Activated CD4-positive, alpha-beta T cell treated with anti-CD3 and anti-CD28 coated beads, Interleukin-2, amount 50 U/mL, for 24 hours (primary cell): ENCODE results near the gene TEKT3.

Experiments used
- DNase-seq, 2 donors: peaks; one replicate each; pipeline ENCODE4 v3.0.0-alpha.2; 2020; ENCODE audit warnings: low read depth in 1 of 2, low spot score in 1 of 2

TEKT3 gene

DNA sequence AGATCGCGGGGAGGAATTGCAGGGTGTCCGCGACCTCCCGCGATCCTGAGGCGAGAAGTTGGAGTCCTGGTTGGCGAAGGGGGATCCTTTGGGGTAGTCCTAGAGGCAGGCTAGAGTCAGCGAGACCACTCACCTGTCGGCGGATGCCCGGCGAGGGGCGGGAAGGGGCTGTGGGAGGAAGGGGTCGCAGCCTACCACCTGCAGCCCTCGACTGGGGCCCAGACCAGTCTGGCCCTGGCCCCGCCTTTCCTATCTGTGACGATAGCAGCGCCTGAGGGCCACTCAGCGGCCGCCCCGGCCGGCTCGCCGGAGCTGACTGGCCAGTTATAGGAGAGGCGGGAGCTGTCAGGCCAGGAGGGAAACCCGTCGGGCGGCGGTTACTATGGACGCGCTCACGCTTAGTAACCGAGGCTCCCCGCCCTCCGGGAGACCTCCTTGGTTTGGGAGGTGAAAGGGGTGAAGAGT is at the start of gene TEKT3:
Gene TEKT3 (minus strand): TSS at position 213 of the 465 bp plus-strand sequence. CDS start 10,012 bp downstream, outside the sequence.
- DNase-seq, result no peak

DNA sequence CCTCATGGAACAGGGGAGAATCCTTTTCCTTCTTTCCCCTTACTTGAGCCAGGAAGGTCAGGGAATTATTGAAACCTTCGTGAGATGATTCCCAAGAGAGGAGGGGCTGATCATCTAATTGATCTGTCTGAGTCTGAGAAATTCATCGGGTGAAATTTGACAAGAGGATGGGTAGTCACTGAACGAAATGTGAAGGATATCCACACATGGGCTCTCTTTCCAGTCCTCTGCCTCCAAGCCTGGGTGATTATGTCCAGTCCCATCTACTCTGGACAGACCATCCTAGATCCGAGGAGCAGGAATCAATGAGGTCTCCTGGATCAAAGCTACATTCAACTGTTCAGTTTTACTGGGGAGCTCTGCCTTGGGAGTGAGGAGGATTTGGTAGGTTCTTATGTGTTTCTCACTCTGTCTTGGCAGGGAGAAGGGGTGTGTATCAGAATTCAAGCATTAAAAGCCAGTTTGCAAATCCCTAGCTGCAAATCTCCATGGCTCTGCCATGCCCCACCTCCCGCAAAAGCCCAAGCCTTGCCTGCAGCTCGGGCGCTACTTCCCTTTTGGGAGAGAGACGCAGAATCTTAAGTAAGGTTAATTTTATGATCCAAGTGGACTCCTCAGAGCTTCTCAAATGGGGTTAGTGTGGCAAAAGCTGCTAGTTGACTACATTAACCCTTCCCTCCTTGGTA is 47.1 kb upstream of the TEKT3 start:
- no peak for DNase-seq

DNA sequence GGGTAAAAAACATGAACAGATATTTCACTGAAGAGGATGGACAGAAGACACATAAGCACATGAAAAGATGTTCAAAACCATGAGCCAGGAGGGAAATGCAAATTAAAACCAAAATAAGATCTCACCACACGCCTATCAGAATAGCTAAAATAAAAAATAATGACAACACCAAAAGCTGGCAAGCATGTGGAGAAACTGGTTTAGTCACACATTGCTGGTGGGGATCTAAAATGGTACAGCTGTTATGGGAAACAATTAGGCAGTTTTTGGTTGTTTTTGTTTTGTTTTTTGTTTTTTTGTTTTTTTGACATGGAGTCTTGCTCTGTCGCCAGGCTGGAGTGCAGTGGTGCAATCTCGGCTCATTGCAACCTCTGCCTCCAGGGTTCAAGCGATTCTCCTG is 44.7 kb upstream of the TEKT3 start:
- DNase-seq, result no peak

GRCh38 chr17:15385305-15385704 is 43.9 kb upstream of the TEKT3 start:
- DNase-seq, result no peak

DNA sequence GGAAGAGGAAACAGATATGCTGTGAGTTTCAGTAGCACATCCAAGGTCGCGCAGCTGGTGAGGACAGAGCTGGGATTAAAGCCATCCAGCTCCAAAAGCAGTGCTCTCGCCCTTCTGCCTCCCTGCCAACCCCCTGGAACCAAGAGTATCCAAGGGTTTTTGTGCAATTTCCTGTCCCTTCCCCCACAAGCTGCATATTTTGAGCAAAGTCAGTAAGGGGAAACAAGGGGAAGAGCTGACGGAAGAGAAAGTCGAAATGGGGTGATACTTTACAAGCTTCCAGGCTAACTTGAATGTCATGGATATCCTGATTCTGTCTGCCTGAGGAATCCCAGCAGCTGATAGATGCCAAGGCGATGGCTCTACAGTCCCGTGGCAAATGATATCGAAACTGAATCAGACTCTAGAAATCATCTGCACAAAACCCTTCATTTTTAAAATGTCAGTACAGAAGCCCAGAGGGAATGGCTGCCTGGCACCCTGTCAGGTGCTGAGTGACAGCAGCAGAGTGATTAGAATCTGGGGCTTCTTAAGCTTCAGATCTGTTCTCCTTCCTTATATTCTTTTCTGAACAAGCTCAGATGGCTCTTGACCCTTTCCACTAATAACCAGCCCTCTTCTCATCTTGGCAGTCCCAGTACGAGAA is 42.9 kb upstream of the TEKT3 start:
- no peak for DNase-seq

DNA sequence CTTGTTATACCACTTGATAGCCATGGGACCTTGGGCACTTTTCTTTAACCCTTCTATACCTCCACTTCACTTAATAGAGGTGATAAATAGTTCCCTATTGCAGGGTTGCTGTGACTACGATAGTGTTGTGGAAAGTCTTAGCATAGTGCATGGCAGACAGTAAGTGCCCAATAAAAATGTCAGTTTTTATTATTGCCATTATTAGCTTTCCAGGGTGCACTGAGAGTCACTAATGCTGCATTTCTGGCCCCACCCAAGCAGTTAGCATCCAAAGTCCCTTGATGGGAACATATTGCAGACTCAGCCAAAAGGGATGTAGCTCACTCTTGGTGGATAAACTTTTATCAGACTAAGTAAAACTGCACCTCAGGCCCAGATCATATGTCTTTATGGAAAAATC is 41.5 kb upstream of the TEKT3 start:
- no peak for DNase-seq

- no peak for DNase-seq
These were observed 40.3 kb upstream of the TEKT3 start for GRCh38 chr17:15381707-15382106.

DNA sequence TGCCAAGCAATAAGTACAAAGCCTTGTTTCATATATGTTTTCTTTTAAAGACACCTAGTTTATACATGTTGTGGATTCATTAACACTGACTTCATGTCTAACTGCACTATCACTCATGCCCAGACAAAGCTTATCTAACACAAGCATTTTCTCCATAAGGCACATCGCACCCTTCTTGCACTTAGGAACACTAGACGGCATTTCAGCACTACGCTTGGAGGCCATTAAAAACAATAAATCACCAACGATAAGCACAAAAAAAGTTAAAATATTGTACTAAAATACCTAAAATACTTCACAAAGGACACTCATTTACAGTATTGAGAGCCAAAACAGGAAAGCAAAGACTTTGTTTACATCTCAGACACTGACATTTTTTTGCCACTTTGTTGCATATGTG is 39.0 kb upstream of the TEKT3 start:
- DNase-seq, result no peak

DNA sequence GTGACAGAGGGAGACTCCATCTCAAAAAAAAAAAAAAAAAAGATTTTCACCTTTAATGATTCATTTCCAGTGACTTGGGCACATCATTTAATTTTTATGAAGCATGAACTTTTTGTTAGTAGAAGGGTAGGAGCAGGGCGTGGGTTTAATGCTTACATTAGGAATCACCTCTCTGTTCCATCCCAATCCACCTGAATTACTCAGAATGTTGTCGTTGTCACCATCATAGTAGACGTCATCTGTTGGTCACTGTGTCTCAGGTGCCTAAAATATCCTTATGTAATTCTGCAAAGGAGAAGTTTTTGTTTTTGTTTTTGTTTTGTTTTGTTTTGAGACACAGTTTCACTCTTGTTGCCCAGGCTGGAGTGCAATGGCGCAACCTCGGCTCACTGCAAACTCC is 38.3 kb upstream of the TEKT3 start:
- no peak for DNase-seq

DNA sequence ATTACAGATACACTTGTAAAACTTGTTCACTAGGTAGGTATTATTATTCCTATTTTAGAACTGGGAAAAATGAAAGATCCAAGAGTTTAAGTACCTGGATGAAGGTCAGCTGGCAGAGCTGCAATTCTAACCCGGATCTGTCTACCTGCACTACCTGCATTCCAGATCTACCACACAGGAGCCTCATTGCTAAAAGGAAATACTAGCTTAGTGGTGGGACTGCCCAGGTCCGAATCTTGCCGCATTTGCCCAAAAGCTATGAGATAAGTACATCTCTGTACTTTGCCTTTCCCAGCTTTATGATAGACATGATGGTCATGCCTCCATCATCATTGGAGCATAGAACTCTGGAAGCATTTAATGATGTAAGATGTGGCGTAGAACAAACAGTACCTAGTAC is 36.8 kb upstream of the TEKT3 start:
- DNase-seq, result no peak

DNA sequence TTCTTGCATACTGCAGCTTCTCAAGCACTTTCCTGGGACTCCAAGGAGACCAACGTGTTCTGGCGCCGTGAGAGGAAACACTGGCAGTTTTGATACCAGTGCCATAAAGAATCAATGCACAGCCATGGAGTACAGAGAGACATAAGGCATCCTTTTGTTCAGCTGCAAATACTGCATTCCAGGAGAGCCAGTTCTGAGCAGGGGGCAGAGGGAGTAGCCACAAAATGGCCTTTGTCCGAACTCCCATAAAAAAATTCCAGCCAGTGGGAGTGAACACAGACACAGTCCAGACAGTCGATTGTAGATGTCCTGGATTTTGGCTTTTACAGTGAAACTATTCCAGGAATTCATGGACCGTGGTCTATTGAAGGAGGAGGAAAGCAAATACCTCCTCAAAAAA is 36.2 kb upstream of the TEKT3 start:
- DNase-seq, result no peak

DNA sequence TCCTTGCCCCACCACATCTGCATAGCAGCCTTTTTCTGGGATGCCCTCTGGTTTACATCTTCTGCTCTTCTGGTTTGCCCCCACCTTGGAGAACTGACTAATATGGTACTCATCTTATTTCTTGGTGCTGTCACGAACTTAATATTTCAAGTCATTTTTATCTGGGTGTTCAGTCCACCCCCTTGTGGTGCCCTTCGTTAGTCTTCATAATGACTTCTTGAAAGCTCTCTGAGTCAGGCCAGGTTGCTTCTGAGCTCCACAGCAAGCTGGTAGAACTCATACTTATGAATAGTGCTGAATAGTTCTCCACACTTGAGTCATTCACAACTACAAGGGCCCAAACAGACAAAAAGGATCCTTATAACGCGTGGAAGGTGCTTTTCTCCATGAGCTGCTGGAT is 35.8 kb upstream of the TEKT3 start:
- no peak for DNase-seq

DNA sequence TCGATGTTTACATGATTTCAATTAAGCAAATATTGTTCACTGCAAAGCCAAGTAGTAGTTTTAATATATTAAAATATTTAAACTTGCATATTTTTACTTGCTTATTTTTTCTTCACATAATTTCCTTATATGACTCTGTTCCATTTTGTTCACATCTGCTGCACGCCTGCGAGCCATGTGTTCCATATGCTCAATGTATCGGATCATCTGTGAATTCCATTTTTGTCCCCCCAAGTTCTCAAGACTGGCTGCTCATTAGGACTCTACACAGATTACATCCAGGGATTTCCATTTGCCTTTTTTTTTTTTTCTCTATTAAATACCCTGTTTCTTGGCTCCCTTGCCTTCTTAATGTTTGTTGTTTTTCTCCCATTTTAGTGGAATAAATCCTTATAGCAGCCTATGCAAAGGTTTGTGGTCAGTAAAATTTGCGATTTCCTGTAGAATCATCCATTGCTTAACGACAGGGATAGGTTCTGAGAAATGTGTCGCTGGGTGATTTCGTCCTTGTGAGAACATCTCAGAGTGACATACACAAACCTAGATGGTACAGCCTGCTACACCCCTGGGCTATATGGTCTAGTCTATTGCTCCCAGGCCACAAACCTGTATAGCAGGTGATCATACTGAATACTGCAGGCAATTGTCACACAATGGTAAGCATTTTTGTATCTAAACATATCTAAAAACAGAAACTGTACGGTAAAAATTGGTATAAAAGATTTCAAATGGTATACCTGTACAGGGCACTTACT is 30.2 kb upstream of the TEKT3 start:
- DNase-seq, result no peak

- DNase-seq, result no peak
These were observed 27.2 kb upstream of the TEKT3 start for GRCh38 chr17:15368600-15368999.

DNA sequence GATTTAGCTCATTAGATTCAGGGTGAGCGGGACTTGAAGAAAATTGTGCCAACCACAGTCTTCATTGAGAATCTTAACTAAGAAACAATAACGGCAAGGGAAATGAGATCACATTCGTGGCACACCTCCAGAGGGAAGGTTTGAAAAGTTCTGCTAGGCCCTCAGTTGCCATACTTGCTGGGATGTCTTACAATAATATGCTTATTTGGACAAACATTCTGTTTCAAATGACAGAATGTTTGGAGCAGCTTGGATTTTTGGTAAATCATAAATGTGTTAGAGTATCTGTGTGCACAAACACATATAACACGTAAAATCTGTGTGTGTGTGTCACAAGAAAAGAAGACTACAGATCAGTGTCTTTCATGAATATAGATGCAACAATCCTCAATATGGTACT is 24.6 kb upstream of the TEKT3 start:
- DNase-seq, result no peak

GRCh38 chr17:15364615-15365014 is 23.2 kb upstream of the TEKT3 start:
- DNase-seq, result no peak

DNA sequence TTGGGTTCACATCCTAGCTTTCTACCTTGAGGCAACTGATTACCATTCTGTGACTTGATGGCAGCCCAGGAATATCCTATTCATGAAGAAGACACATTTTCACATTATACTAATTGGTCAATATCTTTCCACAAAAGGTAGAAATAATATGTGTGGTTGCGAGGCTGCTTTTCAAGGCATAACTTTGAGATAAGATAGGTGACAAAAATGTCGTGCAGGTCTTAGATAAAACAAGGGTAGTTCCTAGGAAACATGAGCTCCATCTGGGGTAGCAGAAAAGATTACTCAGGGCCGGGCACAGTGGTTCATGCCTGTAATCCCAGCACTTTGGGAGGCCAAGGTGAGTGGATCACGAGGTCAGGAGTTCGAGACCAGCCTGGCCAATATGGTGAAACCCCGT is 22.3 kb upstream of the TEKT3 start:
- DNase-seq, result no peak

DNA sequence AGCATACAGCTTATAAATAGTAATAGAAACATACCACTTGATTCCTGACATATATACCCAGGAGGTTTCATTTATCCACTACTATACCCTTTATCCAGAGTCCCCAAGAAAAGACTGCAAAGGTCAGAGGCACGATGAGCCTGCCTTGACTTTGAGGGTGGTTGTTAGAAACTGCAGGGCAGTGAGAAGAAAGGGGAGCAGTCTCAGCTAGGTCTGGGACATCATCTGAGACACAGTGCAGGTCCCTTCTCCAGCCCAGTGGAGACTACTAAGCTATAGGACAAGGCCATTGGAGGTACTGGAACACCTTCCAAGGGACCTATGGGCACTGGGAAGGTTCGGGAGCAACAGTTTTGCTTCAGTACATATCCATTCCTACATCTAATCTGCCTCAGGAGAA is 20.2 kb upstream of the TEKT3 start:
- no peak for DNase-seq

DNA sequence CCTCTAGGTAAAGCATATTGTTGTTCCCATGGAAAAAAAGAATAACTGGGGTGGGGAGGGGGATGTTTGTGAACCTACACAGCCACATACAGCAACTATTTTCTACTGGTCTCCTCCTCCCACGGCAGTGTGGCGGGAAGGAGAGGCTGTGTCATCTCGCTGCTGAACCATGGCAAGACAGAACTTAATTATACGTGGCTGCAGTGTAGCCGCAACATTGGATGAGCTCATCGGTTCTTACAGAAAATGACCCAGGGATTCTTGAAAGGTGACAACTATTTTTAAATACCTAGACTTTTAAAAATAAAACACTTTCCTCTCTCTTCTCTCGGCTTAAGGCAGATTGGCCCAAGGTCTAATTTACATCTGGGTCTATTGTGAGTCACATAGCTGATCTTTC is 19.8 kb upstream of the TEKT3 start:
- no peak for DNase-seq

DNA sequence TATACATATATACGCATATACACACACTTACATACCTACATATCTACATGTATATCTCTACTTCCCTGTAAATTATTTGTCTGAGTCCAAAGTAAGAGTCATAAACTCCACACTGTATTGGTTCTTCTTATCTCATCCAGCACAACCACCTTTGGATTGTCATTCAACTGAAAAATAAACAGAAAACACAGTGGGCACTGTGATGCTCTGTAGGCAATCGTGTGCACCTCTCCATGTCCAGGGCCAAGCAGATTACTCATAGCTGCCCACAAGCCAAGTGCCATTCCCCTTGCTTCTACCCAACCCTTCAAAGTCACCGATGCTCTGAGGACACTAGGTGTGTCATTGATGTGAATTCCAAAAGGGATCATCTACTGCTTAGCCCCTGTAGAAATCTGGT is 12.9 kb upstream of the TEKT3 start:
- DNase-seq, result no peak

GRCh38 chr17:15351925-15352324 is 10.5 kb upstream of the TEKT3 start:
- DNase-seq, result no peak

GRCh38 chr17:15351478-15351840 is 10.1 kb upstream of the TEKT3 start:
- DNase-seq, result no peak
